ENCODE results near the gene OR2AE1. TPM values are rescaled to one million over a fixed set of nuclear protein-coding genes. Genes with fewer than 3 reads are reported as not detected.

The OR2AE1 gene
- total and polyA plus RNA-seq, 2 of the 13 experiments (the other 11 are each of a cell fraction or from before 2014, with no cell fraction given): not detected

- no peak for TF ChIP-seq DZIP1 (CRISPR knock-in tag; IDR thresholded peaks at IDR 0.05)
- no peak; the same call in 1 of the 2 replicates for TF ChIP-seq ZBTB7A (CRISPR knock-in tag; IDR thresholded peaks at IDR 0.05)
- peak; percentile 89; the same call in 1 of the 2 replicates for TF ChIP-seq ZNF335 (CRISPR knock-in tag; IDR thresholded peaks at IDR 0.05)
- peak; percentile 98 for TF ChIP-seq UBTF (CRISPR knock-in tag; IDR thresholded peaks at IDR 0.05)
- TF ChIP-seq SP1 (IDR thresholded peaks at IDR 0.05): no peak
- no peak for TF ChIP-seq SP1 (CRISPR knock-in tag; IDR thresholded peaks at IDR 0.05)
- no peak for TF ChIP-seq KDM4B (CRISPR knock-in tag; IDR thresholded peaks at IDR 0.05)
- TF ChIP-seq FOXC1 (CRISPR knock-in tag; IDR thresholded peaks at IDR 0.05; ENCODE audit: borderline replicate concordance): peak; percentile 24; the same call in 1 of the 2 replicates
- no peak for TF ChIP-seq HMG20A (CRISPR knock-in tag; IDR thresholded peaks at IDR 0.05; ENCODE audit: borderline replicate concordance)
- peak; percentile 56; the same call in 1 of the 2 replicates for TF ChIP-seq FOXP4 (CRISPR knock-in tag; IDR thresholded peaks at IDR 0.05)
- no peak for TF ChIP-seq TRIM22 (IDR thresholded peaks at IDR 0.05)
- no peak for TF ChIP-seq TEAD2 (CRISPR knock-in tag; IDR thresholded peaks at IDR 0.05)
- peak; percentile 26; the same call in 1 of the 2 replicates for TF ChIP-seq GATAD2A (CRISPR knock-in tag; IDR thresholded peaks at IDR 0.05)
- TF ChIP-seq ZBTB7B (CRISPR knock-in tag; IDR thresholded peaks at IDR 0.05): peak; percentile 17; the same call in 1 of the 2 replicates
- no peak for TF ChIP-seq MBNL3 (CRISPR knock-in tag; conservative IDR thresholded peaks at IDR 0.05)
- TF ChIP-seq ZNF83 (CRISPR knock-in tag; IDR thresholded peaks at IDR 0.05; ENCODE audit: borderline replicate concordance): no peak
- peak; percentile 2; the same call in 1 of the 2 replicates for TF ChIP-seq HCFC1 (IDR thresholded peaks at IDR 0.05; ENCODE audit: low read depth, low read length)
Observed at GRCh38 chr7:99918959-99919813, 42.4 kb upstream of the OR2AE1 start, which contains the start of gene TRIM4 (continued).
